A549 (cell line): ENCODE data around the gene KIAA0825.

Experiments
- CTCF ChIP-seq: fragments of >200 bp; sonication (Bioruptor Twin); formaldehyde crosslinking; IDR thresholded peaks from 3 replicates; pipeline ENCODE4 v1.5.1; 2016
- HMGXB4 ChIP-seq: fragments of 250-450 bp; sonication (Bioruptor Pico); IDR thresholded peaks from 2 replicates; pipeline ENCODE4 v1.5.0; 2021; ENCODE audit warnings: mild to moderate bottlenecking, moderate library complexity, borderline replicate concordance
- POLR2AphosphoS2 ChIP-seq: conservative IDR thresholded peaks from 2 replicates; pipeline ENCODE4 v1.6.1; 2012; ENCODE audit warnings: low read length, improper control_type of control experiment, inconsistent platforms
- TFCP2L1 ChIP-seq: fragments of 250-450 bp; sonication (Bioruptor Pico); IDR thresholded peaks from 2 replicates; pipeline ENCODE4 v1.5.0; 2021; ENCODE audit warnings: mild to moderate bottlenecking
- ZC3H11A ChIP-seq: fragments of 450-650 bp; IDR thresholded peaks from 2 replicates; pipeline ENCODE4 v1.6.1; 2014; ENCODE audit warnings: antibody characterized with exemption, mild to moderate bottlenecking
- ZFP36 ChIP-seq: fragments of 450-650 bp; IDR thresholded peaks from 2 replicates; pipeline ENCODE4 v1.6.1; 2014; ENCODE audit warnings: borderline replicate concordance; ENCODE audit not compliant: partially characterized antibody

GRCh38 chr5:94623877-94624276 lies 5.5 kb upstream of the KIAA0825 start:
- no peak for TF ChIP-seq ZC3H11A
- TF ChIP-seq HMGXB4, result no peak
- no peak for TF ChIP-seq ZFP36
- TF ChIP-seq TFCP2L1, result no peak
- no peak for TF ChIP-seq CTCF
- TF ChIP-seq POLR2AphosphoS2, result no peak
